ENCODE results near the gene RTKN2. TPM values are rescaled to one million over a fixed set of nuclear protein-coding genes. Genes with fewer than 3 reads are reported as not detected.

RTKN2 gene
- total and polyA plus RNA-seq, 4 donors: 0.05 to 0.93 (median 0.17) TPM; not detected in 1

GRCh38 chr10:62186999-62187675 is 81.5 kb downstream of the RTKN2 start (continued):
- no peak for TF ChIP-seq ZBTB33 (IDR thresholded peaks at IDR 0.05)
- TF ChIP-seq EGR1 (IDR thresholded peaks at IDR 0.05; ENCODE audit: low read depth in 2 of 2): no peak
- no peak for TF ChIP-seq HNF4A (conservative IDR thresholded peaks at IDR 0.05)
- TF ChIP-seq ATF3 (IDR thresholded peaks at IDR 0.05): no peak
- no peak for TF ChIP-seq FOXA2 (IDR thresholded peaks at IDR 0.05)

GRCh38 chr10:62185919-62186692 is 82.5 kb downstream of the RTKN2 start:
- H3K4me1 ChIP-seq (ENCODE audit: control insufficient read depth in 4 of 4, insufficient read depth in 4 of 4, low read length in 3 of 4): no peaks in the 10 kb centered on the region
- 89% methylated on average over 11 of the region's 11 CpGs for WGBS

More at GRCh38 chr10:62185919-62186692, 82.5 kb downstream of the RTKN2 start:
- H3K9ac ChIP-seq (ENCODE audit: low read depth in 1 of 2, low read length in 2 of 2): no peak overlapping the region
- no peak overlapping the region for H3K27ac ChIP-seq (ENCODE audit: low read depth in 1 of 2, low read length in 2 of 2)
- DNase-seq (ENCODE audit: low spot score): no peak
- no peaks in the 10 kb centered on the region for H3K27me3 ChIP-seq (ENCODE audit: control insufficient read depth in 4 of 4, insufficient read depth in 4 of 4, low read length in 3 of 4)
- H3K36me3 ChIP-seq (ENCODE audit: control insufficient read depth in 4 of 4, insufficient read depth in 3 of 4, low read depth in 1 of 4, low read length in 3 of 4): no peaks in the 10 kb centered on the region
- TF ChIP-seq FOXA2 (IDR thresholded peaks at IDR 0.05) (no peak), HNF4G (IDR thresholded peaks at IDR 0.05) (no peak), NR2F2 (IDR thresholded peaks at IDR 0.05) (no peak), ATF3 (IDR thresholded peaks at IDR 0.05) (no peak), ZBTB33 (IDR thresholded peaks at IDR 0.05) (no peak)
- H3K4me3 ChIP-seq (ENCODE audit: low read depth in 1 of 3, low read length in 3 of 3): no peak overlapping the region
- no peaks in the 10 kb centered on the region for H3K9me3 ChIP-seq (ENCODE audit: control insufficient read depth in 4 of 4, low read length in 3 of 4)

Measured in liver (tissue), 9 donors.